RWPE1 (cell line): ENCODE results near the gene TRMT61B.

Source experiments
- CTCF ChIA-PET: fragments of 350-600 bp; sonication (Branson Sonifier 250); formaldehyde crosslinking; extraction: SDS; loops from one replicate; lab custom pipeline; 2021; lab: Yijun Ruan, JAX
- POLR2A ChIA-PET: fragments of 400-600 bp; formaldehyde crosslinking; extraction: SDS; loops from one replicate; lab custom pipeline; 2020; ENCODE audit warnings: antibody characterized with exemption; ENCODE audit not compliant: low non-redundant PET; lab: Yijun Ruan, JAX
- DNase-seq: peaks from one replicate; pipeline ENCODE4 v3.0.0; 2012; ENCODE audit warnings: low spot score
- H3K27ac ChIP-seq: fragments of 450-650 bp; 2 replicates; pipeline ENCODE4 v1.5.1; 2017
- TF ChIP-seq, protein P1 (sequence below): fragments of 450-650 bp; conservative IDR thresholded peaks from 2 replicates; pipeline ENCODE4 v1.5.1; 2017; ENCODE audit warnings: low read depth, mild to moderate bottlenecking

Gene TRMT61B

DNA sequence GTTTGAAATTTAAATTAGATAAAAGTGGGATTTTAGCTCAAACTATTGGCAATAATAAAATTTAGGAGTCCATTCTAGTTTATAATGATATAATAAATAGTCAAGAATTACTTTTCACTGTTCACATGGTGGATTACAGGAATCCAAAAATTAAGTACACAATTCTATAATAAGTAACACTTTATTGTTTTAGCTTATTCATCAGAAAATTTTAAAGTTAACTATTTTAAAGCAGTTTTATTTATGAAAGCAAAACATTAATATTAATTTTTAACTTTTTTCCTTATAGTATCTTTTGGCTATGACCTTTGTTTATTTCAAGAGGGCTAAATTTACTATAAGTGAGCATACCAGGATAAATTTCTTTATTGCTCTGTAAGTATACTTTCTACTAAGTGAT is 48.1 kb downstream of the TRMT61B start:
- no peak for DNase-seq
- TF ChIP-seq, protein P1, sequence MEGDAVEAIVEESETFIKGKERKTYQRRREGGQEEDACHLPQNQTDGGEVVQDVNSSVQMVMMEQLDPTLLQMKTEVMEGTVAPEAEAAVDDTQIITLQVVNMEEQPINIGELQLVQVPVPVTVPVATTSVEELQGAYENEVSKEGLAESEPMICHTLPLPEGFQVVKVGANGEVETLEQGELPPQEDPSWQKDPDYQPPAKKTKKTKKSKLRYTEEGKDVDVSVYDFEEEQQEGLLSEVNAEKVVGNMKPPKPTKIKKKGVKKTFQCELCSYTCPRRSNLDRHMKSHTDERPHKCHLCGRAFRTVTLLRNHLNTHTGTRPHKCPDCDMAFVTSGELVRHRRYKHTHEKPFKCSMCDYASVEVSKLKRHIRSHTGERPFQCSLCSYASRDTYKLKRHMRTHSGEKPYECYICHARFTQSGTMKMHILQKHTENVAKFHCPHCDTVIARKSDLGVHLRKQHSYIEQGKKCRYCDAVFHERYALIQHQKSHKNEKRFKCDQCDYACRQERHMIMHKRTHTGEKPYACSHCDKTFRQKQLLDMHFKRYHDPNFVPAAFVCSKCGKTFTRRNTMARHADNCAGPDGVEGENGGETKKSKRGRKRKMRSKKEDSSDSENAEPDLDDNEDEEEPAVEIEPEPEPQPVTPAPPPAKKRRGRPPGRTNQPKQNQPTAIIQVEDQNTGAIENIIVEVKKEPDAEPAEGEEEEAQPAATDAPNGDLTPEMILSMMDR = no peak
- H3K27ac ChIP-seq = no peak overlapping the region
- ChIA-PET CTCF (interaction anchor here (0.6 to 0.9 kb wide), 3 partner anchors 11 to 133 kb away, joined by 3 read pairs; no protein-coding TSS in a partner anchor), POLR2A (no interaction called here)

GRCh38 chr2:28821295-28821958 is 48.7 kb downstream of the TRMT61B start:
- peak; percentile 51 for DNase-seq
- POLR2A ChIA-PET = no interaction called here
- TF ChIP-seq, protein P1 = peak; percentile 83
- CTCF ChIA-PET = interaction anchor here (0.7 to 1.1 kb wide), 3 partner anchors 18 to 133 kb away, joined by 3 to 8 read pairs (median 4); no protein-coding TSS in a partner anchor
- no peak overlapping the region for H3K27ac ChIP-seq

GRCh38 chr2:28818053-28818452 is 52.1 kb downstream of the TRMT61B start:
- no peak overlapping the region for H3K27ac ChIP-seq
- ChIA-PET CTCF (no interaction called here), POLR2A (no interaction called here)
- no peak for DNase-seq
- TF ChIP-seq, protein P1 = no peak

DNA sequence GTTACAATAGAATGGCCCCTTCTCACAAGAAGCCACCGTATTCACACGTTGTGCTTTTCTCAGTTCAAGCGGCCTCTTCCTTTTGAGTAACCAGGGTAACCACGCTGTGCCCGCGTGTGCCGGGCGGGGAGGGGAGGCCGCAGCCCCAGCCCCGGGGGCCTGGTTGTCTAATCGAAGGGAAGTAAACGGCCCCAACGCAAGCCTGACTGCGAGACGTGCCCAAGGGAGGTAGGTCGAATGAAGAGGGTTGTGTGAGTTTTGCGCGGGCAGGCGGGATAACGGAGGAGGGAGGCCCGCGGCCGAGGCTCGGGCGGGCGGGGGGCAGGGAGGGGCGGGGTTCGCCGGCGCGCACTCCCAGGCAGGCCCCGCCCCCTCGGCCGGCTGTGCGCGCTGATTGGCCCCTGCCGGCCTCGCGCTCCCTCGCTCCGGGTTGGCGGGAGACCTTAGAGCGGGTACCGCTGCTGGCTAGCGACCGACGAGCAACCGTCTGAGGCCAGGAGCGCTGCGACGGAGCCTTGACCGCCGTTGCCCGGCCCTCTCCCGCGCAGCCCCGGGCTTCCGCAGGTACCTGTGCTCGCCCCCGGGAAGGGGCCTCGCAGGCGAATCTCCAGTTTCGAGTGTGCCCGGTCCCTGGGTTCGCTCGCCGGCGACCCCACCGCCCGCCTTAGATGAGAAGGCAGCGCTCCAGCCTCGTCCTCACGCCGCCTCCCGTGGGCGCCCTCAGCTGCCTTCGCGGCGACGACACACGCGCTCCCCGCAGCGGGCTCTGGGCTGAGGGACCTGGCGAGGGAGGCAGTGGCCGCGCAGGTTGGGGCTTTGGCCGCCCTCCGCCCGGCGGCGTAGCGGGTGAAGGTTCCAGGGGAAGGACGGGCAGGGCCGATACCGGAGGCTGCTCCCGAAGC is 59.5 kb downstream of the TRMT61B start, which contains the start of gene SPDYA:
SPDYA (plus strand) TSS at position 451 of the 902 bp plus-strand sequence. CDS start 5,181 bp downstream, outside the sequence.
- TF ChIP-seq, protein P1 = no peak
- DNase-seq = peak; percentile 85
- POLR2A ChIA-PET = interaction anchor here (0.7 to 1.0 kb wide), 2 partner anchors 50 to 59 kb away, joined by 3 to 4 read pairs; partner anchors contain the start of gene PPP1CB
- H3K27ac ChIP-seq = peak within 1 kb of the TSS; percentile 67
- CTCF ChIA-PET = interaction anchor here (0.6 to 0.7 kb wide), 2 partner anchors 12 to 90 kb away, joined by 3 to 6 read pairs; no protein-coding TSS in a partner anchor

DNA sequence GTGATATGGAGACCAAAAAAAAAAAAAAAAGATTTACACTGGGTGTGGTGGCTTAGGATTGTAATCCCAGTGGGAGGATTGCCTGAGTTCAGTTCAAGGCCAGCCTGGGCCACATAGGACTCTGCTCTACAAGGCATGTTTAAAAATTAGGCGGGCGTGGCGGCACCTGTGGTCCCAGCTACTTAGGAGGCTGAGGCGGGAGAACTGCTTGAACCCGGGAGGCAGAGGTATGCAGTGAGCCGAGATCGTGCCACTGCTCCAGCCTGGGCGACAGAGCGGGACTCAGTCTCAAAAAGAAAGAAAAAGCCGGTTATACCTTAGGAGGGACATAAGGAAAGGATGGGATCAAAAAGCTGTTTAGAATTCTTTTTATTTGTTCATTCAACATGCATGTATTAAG is 60.2 kb downstream of the TRMT61B start:
- H3K27ac ChIP-seq = peak overlapping the region; percentile 67
- ChIA-PET CTCF (interaction anchor here (1.4 kb wide), 1 partner anchor 243 kb away, joined by 3 read pairs; no protein-coding TSS in a partner anchor), POLR2A (interaction anchor here (1.0 kb wide), 1 partner anchor 58 kb away, joined by 3 read pairs; the partner anchor contains the start of gene PPP1CB)
- TF ChIP-seq, protein P1 = no peak
- DNase-seq = no peak

GRCh38 chr2:28802975-28803429 is 67.1 kb downstream of the TRMT61B start:
- H3K27ac ChIP-seq = peak overlapping the region; percentile 47; the same call in 1 of the 2 replicates
- ChIA-PET POLR2A (no interaction called here), CTCF (no interaction called here)
- no peak for DNase-seq
- TF ChIP-seq, protein P1 = no peak
